ENCODE results near the gene MTAP.

DNA sequence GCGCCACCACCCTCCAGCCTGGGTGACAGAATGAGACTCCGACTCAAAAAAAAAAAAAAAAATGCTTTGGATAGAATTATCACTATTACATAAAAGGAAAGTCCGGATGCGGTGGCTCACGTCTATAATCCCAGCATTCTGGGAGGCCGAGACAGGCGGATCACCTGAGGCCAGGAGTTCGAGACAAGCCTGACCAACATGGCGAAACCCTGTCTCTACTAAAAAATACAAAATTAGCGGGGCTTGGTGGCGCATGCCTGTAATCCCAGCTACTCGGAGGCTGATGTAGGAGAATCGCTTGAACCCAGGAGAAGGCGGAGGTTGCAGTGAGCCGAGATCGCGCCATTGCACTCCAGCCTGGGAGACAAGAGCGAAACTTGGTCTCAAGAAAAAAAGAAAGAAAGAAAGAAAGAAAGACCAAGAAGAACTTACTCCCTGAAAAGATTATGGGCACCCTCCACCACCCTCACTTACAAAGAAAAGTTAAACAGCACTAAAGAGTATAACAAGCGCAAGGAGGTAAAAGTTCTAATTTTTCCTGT is 174.0 kb downstream of the MTAP start:
- TF ChIP-seq SUZ12 (IDR thresholded peaks at IDR 0.05; ENCODE audit: extremely low read depth, insufficient read depth, insufficient read length) = no peak
- TF ChIP-seq YY1 (IDR thresholded peaks at IDR 0.05; ENCODE audit: insufficient read depth, insufficient read length) = no peak
